Measurements from ENCODE around the gene JPT1.

JPT1 gene

GRCh38 chr17:75102385-75102821 lies 51.9 kb downstream of the JPT1 start:
- peak; percentile 64 for DNase-seq

DNA sequence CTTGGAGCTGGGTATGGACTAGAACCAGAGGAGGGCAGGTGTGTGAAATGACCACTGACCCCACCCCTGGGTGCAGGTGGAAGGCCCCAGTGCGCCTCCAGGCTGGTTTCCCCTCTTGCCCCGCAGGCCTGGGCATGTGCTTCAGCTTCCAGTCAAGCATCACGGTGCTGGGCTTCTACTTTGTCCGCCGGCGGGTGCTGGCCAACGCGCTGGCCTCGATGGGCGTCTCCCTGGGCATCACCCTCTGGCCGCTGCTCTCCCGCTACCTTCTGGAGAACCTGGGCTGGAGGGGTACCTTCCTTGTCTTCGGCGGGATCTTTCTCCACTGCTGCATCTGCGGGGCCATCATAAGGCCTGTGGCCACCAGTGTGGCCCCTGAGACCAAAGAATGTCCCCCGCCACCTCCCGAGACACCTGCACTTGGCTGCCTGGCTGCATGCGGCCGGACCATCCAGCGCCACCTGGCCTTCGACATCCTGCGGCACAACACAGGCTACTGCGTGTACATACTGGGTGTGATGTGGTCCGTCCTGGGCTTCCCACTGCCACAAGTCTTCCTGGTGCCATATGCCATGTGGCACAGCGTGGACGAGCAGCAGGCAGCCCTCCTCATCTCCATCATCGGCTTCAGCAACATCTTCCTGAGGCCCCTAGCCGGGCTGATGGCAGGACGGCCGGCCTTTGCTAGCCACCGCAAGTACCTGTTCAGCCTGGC lies 54.3 kb downstream of the JPT1 start:
- no peak for DNase-seq

DNA sequence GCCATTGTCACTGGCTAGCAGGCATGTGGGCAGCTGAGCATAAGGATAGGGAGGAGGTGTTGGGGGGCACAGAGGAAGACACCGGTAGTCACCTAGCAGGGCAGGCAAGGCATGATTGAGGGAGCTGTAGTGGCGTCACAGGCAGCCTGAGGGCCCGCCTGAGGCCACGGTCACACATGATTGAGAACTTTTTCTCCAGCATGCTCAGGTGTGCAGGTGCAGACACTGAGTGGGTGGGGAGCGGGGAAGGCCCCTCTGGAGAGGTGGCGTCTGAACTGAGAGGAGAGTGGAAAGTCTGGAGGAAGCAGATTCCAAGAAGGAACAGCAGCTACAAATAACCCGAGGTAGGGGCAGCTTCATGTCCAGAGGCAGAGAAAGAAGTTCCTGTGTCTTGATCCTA lies 55.5 kb downstream of the JPT1 start:
- DNase-seq, result no peak

- DNase-seq, result no peak
These were observed 56.4 kb downstream of the JPT1 start for GRCh38 chr17:75097865-75098264.

DNA sequence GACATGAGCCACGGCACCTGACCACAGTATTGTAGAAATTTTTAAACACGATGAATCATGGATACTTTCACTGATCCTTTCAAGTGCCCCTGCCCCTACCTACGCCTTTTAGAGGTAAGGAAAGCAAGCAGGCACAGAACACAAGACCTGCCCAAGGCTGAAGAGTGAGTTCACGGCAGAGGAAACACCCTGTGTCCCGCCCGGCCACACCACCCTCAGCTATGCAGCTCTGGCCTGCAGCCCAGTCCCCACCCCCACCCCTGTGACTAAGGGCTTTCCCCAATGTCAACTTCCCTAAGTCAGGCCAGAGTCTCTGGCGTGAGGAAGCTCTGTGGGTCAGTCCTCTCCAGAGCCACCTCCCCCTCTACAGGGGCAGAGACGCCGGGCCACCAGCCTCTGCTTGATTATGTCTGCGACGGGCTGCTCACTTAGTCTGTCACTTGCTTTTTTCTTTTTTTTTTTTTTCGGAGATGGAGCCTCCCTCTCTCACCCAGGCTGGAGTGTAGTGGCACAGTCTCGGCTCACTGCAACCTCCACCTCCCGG lies 58.2 kb downstream of the JPT1 start:
- no peak for DNase-seq

DNA sequence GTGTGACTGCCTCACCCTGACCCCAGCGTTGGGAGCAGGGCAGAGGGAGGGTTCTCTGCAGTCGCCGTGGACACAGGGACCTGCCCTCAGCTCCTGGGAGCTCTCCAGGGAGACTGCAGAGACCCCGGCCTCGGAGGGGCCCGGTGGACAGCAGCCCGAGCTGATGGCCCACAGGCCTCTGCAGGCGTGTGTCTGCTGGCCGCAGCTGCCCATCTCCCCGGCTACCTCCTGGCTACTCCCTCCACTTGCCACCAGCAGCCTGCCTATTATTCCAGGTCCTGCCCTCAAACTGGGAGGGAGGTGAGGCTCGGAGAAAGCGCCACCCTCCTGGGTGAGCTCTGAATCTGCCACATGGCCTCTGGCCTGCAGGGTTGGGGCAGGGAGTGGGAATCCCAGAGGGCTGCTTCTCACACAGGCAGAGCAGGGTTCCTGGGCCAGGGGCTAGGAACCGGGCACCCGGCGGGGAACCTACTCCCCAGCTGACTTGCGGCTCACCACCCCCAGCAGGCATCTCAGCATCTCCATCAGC lies 59.4 kb downstream of the JPT1 start:
- no peak for DNase-seq

DNA sequence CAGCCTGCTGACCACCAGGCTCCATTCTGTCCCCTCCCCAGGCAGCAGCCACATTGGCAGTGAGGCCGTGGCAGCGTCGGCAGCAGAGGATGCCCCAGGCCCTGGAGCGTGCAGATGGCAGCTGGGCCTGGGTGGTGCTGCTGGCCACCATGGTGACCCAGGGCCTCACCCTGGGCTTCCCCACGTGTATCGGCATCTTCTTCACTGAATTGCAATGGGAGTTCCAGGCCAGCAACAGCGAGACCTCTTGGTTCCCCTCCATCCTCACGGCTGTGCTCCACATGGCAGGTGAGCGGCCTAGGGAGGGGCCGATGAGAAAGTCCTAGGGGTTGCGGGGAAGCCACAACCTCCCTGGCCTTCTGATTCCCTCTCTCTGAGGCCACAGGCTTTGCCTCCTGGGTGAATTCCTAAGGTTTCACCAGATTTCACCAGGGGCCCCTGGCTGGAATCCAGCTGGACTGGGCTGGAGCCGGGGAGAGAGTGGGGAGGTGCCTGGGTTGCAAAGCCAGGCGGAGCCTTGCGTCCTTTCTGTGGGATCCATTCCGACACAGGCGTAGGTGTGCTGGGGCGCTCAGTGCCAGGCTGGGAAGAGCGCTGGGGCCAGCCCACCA lies 60.7 kb downstream of the JPT1 start:
- no peak for DNase-seq

GRCh38 chr17:75091855-75092327 lies 62.4 kb downstream of the JPT1 start:
- no peak for DNase-seq

- DNase-seq, result peak; percentile 7
These were observed 63.1 kb downstream of the JPT1 start for GRCh38 chr17:75090871-75091854.

GRCh38 chr17:75088465-75089417 lies 65.6 kb downstream of the JPT1 start:
- no peak for DNase-seq

DNA sequence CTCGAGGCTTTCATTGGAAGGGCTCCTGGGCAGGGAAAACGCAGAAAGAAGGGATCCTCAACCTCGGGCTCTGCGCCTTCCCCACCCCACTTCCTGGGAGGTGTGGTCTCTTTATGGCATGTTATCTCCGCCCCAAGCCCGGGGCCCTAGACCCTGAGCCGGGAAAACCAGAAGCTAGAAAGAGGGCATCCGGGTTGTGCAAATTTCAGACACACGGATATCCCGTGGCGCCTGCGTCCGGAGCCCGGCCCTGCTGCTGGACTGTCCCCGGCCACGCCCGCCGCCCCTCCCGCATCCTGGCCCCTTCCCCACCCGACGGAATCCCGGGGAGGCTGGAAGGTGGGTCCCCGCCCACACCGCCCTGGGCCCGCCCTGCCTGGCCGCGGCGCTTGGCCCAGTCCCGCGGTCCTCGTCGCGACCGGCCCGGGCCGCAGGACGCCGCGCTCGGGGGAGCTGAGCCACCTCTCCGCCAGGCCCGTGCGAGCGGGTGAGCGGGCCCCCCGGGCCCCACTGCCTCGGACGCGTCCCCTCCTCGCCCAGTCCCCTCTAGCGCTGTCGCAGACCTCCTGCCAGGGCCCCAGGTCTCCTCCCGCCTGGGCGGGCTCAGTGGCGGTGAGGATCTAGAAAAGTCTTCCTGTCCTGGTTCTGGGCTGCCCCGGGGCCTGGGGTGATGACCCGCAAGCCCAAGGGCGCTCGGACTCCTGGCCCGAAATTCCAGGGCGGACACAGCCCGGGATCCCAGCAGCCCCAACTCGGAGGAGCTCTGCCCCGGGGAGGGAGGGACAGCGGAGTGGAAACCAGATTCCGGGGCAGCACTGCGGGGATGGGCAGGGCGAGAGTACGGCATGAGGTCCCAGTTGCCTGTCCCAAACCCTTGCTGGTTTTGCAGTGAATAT lies 66.5 kb downstream of the JPT1 start, which contains the start of gene SLC16A5:
Gene SLC16A5, plus strand, starts transcription at position 397 of the 896 bp plus-strand sequence. CDS start 5,683 bp downstream, outside the sequence.
- DNase-seq, result no peak

DNA sequence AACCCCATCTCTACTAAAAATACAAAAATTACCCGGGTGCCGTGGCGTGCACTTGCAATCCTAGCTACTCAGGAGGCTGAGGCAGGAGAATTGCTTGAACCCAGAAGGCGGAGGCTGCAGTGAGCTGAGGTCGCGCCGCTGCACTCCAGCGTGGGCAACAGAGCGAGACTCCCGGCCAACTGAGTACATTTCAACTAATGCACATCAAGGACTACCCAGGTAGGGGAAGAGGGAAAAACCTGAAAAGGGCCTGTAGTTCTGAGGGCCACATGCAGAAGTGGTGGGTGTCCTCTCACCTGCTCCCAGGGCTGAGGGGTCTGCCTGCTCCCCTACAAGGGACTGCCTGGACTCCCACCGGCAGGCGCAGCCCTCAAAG lies 67.1 kb downstream of the JPT1 start:
- no peak for DNase-seq

DNA sequence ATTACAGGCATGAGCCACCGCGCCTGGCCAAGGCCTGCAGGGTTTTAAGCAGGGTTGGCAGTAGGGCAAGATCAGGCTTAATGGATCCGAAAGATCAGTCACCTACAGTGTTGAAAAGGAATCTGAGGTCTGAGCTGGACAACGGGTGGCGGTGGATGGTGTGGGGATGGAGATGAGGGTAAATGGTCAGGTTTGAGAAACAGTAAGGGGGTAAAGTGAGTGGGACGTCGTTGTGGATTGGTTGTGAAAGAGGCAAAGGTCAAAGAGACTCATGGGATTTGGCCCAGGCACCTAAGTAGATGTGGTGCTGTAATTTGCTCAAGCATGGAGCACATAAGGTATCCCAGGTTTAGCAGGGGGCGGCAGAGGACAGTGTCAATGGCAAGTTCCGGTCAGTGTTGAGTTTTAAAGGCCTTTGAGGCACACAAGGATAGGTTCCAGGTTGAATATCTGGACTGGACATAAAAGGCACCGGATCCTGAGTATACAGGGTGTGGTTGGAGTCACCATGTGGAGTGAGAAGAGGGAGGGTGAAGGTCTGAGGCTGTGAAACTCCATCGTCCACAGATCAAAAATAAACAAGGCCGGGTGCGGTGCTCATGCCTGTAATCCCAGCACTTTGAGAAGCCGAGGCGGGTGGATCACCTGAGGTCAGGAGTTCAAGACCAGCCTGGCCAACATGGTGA lies 67.7 kb downstream of the JPT1 start:
- no peak for DNase-seq

All from NCI-H2171 treated with DMSO at 0.1 percent for 48 hours (cell line).